ENCODE data around the gene HLA-DRB1.
"Not testable (repeated sequence)": the region's sequence is repeated elsewhere in the genome, so short reads cannot be mapped to it uniquely, and the experiment has no call there.

HLA-DRB1 gene

GRCh38 chr6:32559747-32560146 lies 29.9 kb downstream of the HLA-DRB1 start:
- DNase-seq (ENCODE audit: low spot score in 2 of 2) (no peak), ATAC-seq (ENCODE audit: low read depth) (no peak)
- Mint-ChIP-seq H3K4me1 (peaks cover 10% of the 10 kb centered on the region), H3K4me3 (no peak overlapping the region), H3K27me3 (no peaks in the 10 kb centered on the region), H3K36me3 (peaks cover 4% of the 10 kb centered on the region), H3K27ac (no peak overlapping the region), H3K9me3 (no peaks in the 10 kb centered on the region)

GRCh38 chr6:32558426-32559057 lies 31.1 kb downstream of the HLA-DRB1 start:
- Mint-ChIP-seq H3K4me1 (peaks cover 19% of the 10 kb centered on the region), H3K27me3 (no peaks in the 10 kb centered on the region), H3K36me3 (peaks cover 4% of the 10 kb centered on the region), H3K9me3 (no peaks in the 10 kb centered on the region), H3K27ac (peak overlapping the region; percentile 80), H3K4me3 (peak overlapping the region; percentile 62)
- ATAC-seq (ENCODE audit: low read depth) (peak; percentile 31), DNase-seq (ENCODE audit: low spot score in 2 of 2) (no peak)

- DNase-seq (ENCODE audit: low spot score in 2 of 2) (no peak), ATAC-seq (ENCODE audit: low read depth) (peak; percentile 38)
- peaks cover 12% of the 10 kb centered on the region for H3K36me3 Mint-ChIP-seq
- H3K9me3 Mint-ChIP-seq, result no peaks in the 10 kb centered on the region
- no peaks in the 10 kb centered on the region for H3K27me3 Mint-ChIP-seq
- peaks cover 24% of the 10 kb centered on the region for H3K4me1 Mint-ChIP-seq
- no peak overlapping the region for H3K4me3 Mint-ChIP-seq
- H3K27ac Mint-ChIP-seq, result peak overlapping the region; percentile 79
Measured at GRCh38 chr6:32554116-32554965, 35.3 kb downstream of the HLA-DRB1 start.

GRCh38 chr6:32553037-32553742 lies 36.5 kb downstream of the HLA-DRB1 start:
- H3K27me3 Mint-ChIP-seq, result no peaks in the 10 kb centered on the region
- DNase-seq (ENCODE audit: low spot score in 2 of 2), result no peak

GRCh38 chr6:32551410-32551809 lies 38.2 kb downstream of the HLA-DRB1 start:
- peaks cover 8% of the 10 kb centered on the region for H3K36me3 Mint-ChIP-seq

More at GRCh38 chr6:32553037-32553742, 36.5 kb downstream of the HLA-DRB1 start:
- peaks cover 18% of the 10 kb centered on the region for H3K4me1 Mint-ChIP-seq
- ATAC-seq (ENCODE audit: low read depth), result peak; percentile 68
- H3K36me3 Mint-ChIP-seq, result peaks cover 8% of the 10 kb centered on the region
- H3K27ac Mint-ChIP-seq, result peak overlapping the region; percentile 79
- no peak overlapping the region for H3K4me3 Mint-ChIP-seq
- H3K9me3 Mint-ChIP-seq, result no peaks in the 10 kb centered on the region

GRCh38 chr6:32539839-32540238 lies 49.8 kb downstream of the HLA-DRB1 start:
- H3K4me3 Mint-ChIP-seq, result no peak overlapping the region

More at GRCh38 chr6:32551410-32551809, 38.2 kb downstream of the HLA-DRB1 start:
- ATAC-seq (ENCODE audit: low read depth), result no peak
- DNase-seq (ENCODE audit: low spot score in 2 of 2), result no peak
- Mint-ChIP-seq H3K27ac (peak overlapping the region; percentile 38), H3K9me3 (no peaks in the 10 kb centered on the region), H3K27me3 (no peaks in the 10 kb centered on the region), H3K4me1 (peaks cover 14% of the 10 kb centered on the region), H3K4me3 (no peak overlapping the region)

GRCh38 chr6:32530431-32530793 lies 59.2 kb downstream of the HLA-DRB1 start:
- not testable (repeated sequence) for DNase-seq (ENCODE audit: low spot score in 2 of 2); ATAC-seq (ENCODE audit: low read depth); H3K9me3 Mint-ChIP-seq; H3K27me3 Mint-ChIP-seq
- Mint-ChIP-seq H3K4me1 (peaks cover 29% of the 10 kb centered on the region), H3K27ac (peak overlapping the region; percentile 99), H3K36me3 (peaks cover 22% of the 10 kb centered on the region), H3K4me3 (peak overlapping the region; percentile 90)

More at GRCh38 chr6:32539839-32540238, 49.8 kb downstream of the HLA-DRB1 start:
- DNase-seq (ENCODE audit: low spot score in 2 of 2) (no peak), ATAC-seq (ENCODE audit: low read depth) (peak; percentile 67)
- H3K27me3 Mint-ChIP-seq, result no peaks in the 10 kb centered on the region
- peaks cover 13% of the 10 kb centered on the region for H3K36me3 Mint-ChIP-seq
- H3K4me1 Mint-ChIP-seq, result no peaks in the 10 kb centered on the region
- H3K9me3 Mint-ChIP-seq, result peaks cover 6% of the 10 kb centered on the region
- H3K27ac Mint-ChIP-seq, result no peak overlapping the region

GRCh38 chr6:32529697-32530430 lies 59.8 kb downstream of the HLA-DRB1 start, which contains the start of gene HLA-DRB5:
Gene HLA-DRB5, minus strand, starts transcription at chr6:32530287. Its CDS starts 63 bp downstream, at chr6:32530224.
- DNase-seq (ENCODE audit: low spot score in 2 of 2) (peak; percentile 70 to 76), ATAC-seq (ENCODE audit: low read depth) (peak; percentile 79)
- peaks cover 32% of the 10 kb centered on the region for H3K4me1 Mint-ChIP-seq
- no peaks in the 10 kb centered on the region for H3K27me3 Mint-ChIP-seq
- no peaks in the 10 kb centered on the region for H3K9me3 Mint-ChIP-seq
- H3K4me3 Mint-ChIP-seq, result peak within 1 kb of the TSS; percentile 90
- peak within 1 kb of the TSS; percentile 99 for H3K27ac Mint-ChIP-seq
- peaks cover 19% of the 10 kb centered on the region for H3K36me3 Mint-ChIP-seq
